OCI-LY1 (cell line): ENCODE results near the gene STAU1.

Experiments used
- H2AFZ ChIP-seq: fragments of 200-600 bp; sonication (generic), shearing (Covaris generic); 2 replicates; pipeline ENCODE4 v1.6.0; 2014; ENCODE audit warnings: antibody characterized with exemption, mild to moderate bottlenecking, low read length
- H3F3A ChIP-seq: fragments of 200-600 bp; sonication (generic), shearing (Covaris generic); 2 replicates; pipeline ENCODE4 v1.6.0; 2014; ENCODE audit warnings: mild to moderate bottlenecking, antibody characterized with exemption, low read length, moderate library complexity; ENCODE audit not compliant: insufficient read depth
- H3K27ac ChIP-seq: fragments of 200-600 bp; sonication (generic); 2 replicates; pipeline ENCODE4 v1.5.1; 2014; ENCODE audit warnings: low read length, mixed run types, mild to moderate bottlenecking, low read depth; ENCODE audit not compliant: poor library complexity, severe bottlenecking
- H3K27me3 ChIP-seq: fragments of 200-600 bp; sonication (generic); 2 replicates; pipeline ENCODE4 v1.6.0; 2014; ENCODE audit warnings: antibody characterized with exemption, mild to moderate bottlenecking, low read length, moderate library complexity; ENCODE audit not compliant: insufficient read depth
- H3K36me3 ChIP-seq: fragments of 200-600 bp; sonication (generic); 2 replicates; pipeline ENCODE4 v1.6.1; 2014; ENCODE audit warnings: mild to moderate bottlenecking, antibody characterized with exemption, low read length, moderate library complexity, mixed read lengths; ENCODE audit not compliant: insufficient read depth
- H3K4me1 ChIP-seq: fragments of 200-600 bp; sonication (generic); 2 replicates; pipeline ENCODE4 v1.5.1; 2014; ENCODE audit warnings: mild to moderate bottlenecking, low read length, moderate library complexity; ENCODE audit not compliant: insufficient read depth, severe bottlenecking
- H3K4me2 ChIP-seq: fragments of 200-600 bp; sonication (generic), shearing (Covaris generic); 2 replicates; pipeline ENCODE4 v1.6.1; 2014; ENCODE audit warnings: low read length
- H3K4me3 ChIP-seq: fragments of 200-600 bp; sonication (generic); 2 replicates; pipeline ENCODE4 v1.5.1; 2014; ENCODE audit warnings: low read length, low read depth, mild to moderate bottlenecking, mixed read lengths; ENCODE audit not compliant: poor library complexity, severe bottlenecking
- H3K79me2 ChIP-seq: fragments of 200-600 bp; shearing (Covaris generic); 2 replicates; pipeline ENCODE4 v1.6.1; 2016; ENCODE audit warnings: mixed run types, low read length, mixed read lengths; ENCODE audit not compliant: insufficient read depth
- H3K9ac ChIP-seq: fragments of 200-600 bp; sonication (generic), shearing (Covaris generic); 2 replicates; pipeline ENCODE4 v1.6.1; 2014; ENCODE audit warnings: mild to moderate bottlenecking, low read length, mixed read lengths
- H3K9me2 ChIP-seq: fragments of 200-600 bp; sonication (generic), shearing (Covaris generic); 2 replicates; pipeline ENCODE4 v1.6.1; 2014; ENCODE audit warnings: low read depth, mild to moderate bottlenecking, low read length, mixed read lengths
- H3K9me3 ChIP-seq: fragments of 200-600 bp; shearing (Covaris generic); 2 replicates; pipeline ENCODE4 v1.6.1; 2014; ENCODE audit warnings: low read length, mixed read lengths
- H4K20me1 ChIP-seq: fragments of 200-600 bp; sonication (generic), shearing (Covaris generic); 2 replicates; pipeline ENCODE4 v1.6.0; 2016; ENCODE audit warnings: mild to moderate bottlenecking, low read length; ENCODE audit not compliant: insufficient read depth
- CTCF ChIP-seq: fragments of 200-600 bp; sonication (generic), shearing (Covaris generic); IDR thresholded peaks from 2 replicates; pipeline ENCODE4 v1.5.1; 2017; ENCODE audit warnings: mild to moderate bottlenecking, antibody characterized with exemption, low read length, moderate library complexity, mixed read lengths
- EZH2 ChIP-seq: fragments of 200-600 bp; sonication (generic), shearing (Covaris generic); IDR thresholded peaks from 2 replicates; pipeline ENCODE4 v1.8.0; 2017; ENCODE audit warnings: borderline replicate concordance, mixed run types, mild to moderate bottlenecking, antibody characterized with exemption, low read length, moderate library complexity, mixed read lengths

STAU1 gene

GRCh38 chr20:49157146-49157545 lies 31.0 kb downstream of the STAU1 start:
- no peaks in the 10 kb centered on the region for H4K20me1 ChIP-seq
- no peaks in the 10 kb centered on the region for H3K4me1 ChIP-seq

GRCh38 chr20:49156481-49156880 lies 31.7 kb downstream of the STAU1 start:
- no peaks in the 10 kb centered on the region for H3K9me3 ChIP-seq
- TF ChIP-seq CTCF = no peak
- H4K20me1 ChIP-seq = no peaks in the 10 kb centered on the region
- peaks cover 49% of the 10 kb centered on the region for H3K36me3 ChIP-seq
- H3K79me2 ChIP-seq = peaks cover 22% of the 10 kb centered on the region
- H3K4me3 ChIP-seq = no peak overlapping the region
- H3F3A ChIP-seq = no peaks in the 10 kb centered on the region
- H3K4me2 ChIP-seq = no peak overlapping the region
- H3K4me1 ChIP-seq = no peaks in the 10 kb centered on the region
- H3K27me3 ChIP-seq = no peaks in the 10 kb centered on the region
- no peaks in the 10 kb centered on the region for H3K9me2 ChIP-seq
- H3K27ac ChIP-seq = no peak overlapping the region
- no peak overlapping the region for H2AFZ ChIP-seq
- H3K9ac ChIP-seq = no peak overlapping the region

More at GRCh38 chr20:49157146-49157545, 31.0 kb downstream of the STAU1 start:
- Histone ChIP-seq H3K9me2 (no peaks in the 10 kb centered on the region), H3K27me3 (no peaks in the 10 kb centered on the region), H3K4me3 (no peak overlapping the region), H3K36me3 (peaks cover 48% of the 10 kb centered on the region), H3K27ac (no peak overlapping the region), H3F3A (no peaks in the 10 kb centered on the region), H3K79me2 (peaks cover 22% of the 10 kb centered on the region), H3K9ac (no peak overlapping the region), H3K9me3 (no peaks in the 10 kb centered on the region), H3K4me2 (no peak overlapping the region), H2AFZ (no peak overlapping the region)
- TF ChIP-seq CTCF (no peak), EZH2 (no peak)

- H3K27me3 ChIP-seq = no peaks in the 10 kb centered on the region
- H3K4me1 ChIP-seq = no peaks in the 10 kb centered on the region
- peaks cover 63% of the 10 kb centered on the region for H3K36me3 ChIP-seq
- no peaks in the 10 kb centered on the region for H3F3A ChIP-seq
- H3K4me2 ChIP-seq = no peak overlapping the region
- no peaks in the 10 kb centered on the region for H4K20me1 ChIP-seq
- no peak overlapping the region for H2AFZ ChIP-seq
- H3K27ac ChIP-seq = no peak overlapping the region
- H3K9me2 ChIP-seq = no peaks in the 10 kb centered on the region
- peaks cover 16% of the 10 kb centered on the region for H3K79me2 ChIP-seq
- H3K4me3 ChIP-seq = no peak overlapping the region
- H3K9me3 ChIP-seq = no peaks in the 10 kb centered on the region
- no peak overlapping the region for H3K9ac ChIP-seq
- TF ChIP-seq CTCF (no peak), EZH2 (no peak)
Measured at GRCh38 chr20:49151436-49151835, 36.7 kb downstream of the STAU1 start.
